ENCODE measurements around the gene PTPRM. TPM values are rescaled to one million over a fixed set of nuclear protein-coding genes. Genes with fewer than 3 reads are reported as not detected.

PTPRM gene
- total and polyA plus RNA-seq, 4 donors = 9.2 to 23.0 (median 12.7) TPM

DNA sequence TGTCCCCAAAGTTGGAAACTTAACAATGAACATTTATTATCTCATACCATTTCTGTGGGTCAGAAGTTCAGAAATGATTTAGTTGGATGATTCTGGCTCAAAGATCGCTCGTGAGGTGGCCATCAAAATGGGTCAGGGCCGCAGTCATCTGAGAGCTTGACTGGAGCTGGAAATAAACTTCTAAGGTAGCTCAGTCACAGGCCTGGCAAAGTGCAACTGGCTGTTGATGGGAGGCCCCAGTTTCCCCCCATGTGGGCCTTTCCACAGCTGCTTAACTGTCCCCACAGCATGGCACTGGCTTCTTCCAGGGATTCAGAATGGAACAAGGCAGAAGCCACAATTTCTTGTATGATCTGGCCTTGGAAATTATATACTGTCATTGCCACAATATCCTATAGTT lies 842.0 kb downstream of the PTPRM start:
- peaks cover 0 to 2% (median 0%) of the 10 kb centered on the region in 4 donors for H3K36me3 ChIP-seq (ENCODE audit: control insufficient read depth in 4 of 4, insufficient read depth in 3 of 4, low read depth in 1 of 4, low read length in 3 of 4)

More for the DNA sequence above, 842.0 kb downstream of the PTPRM start:
- Histone ChIP-seq H3K4me3 (ENCODE audit: low read depth in 1 of 3, low read length in 3 of 3) (no peak overlapping the region), H3K4me1 (ENCODE audit: control insufficient read depth in 4 of 4, insufficient read depth in 4 of 4, low read length in 3 of 4) (peaks cover 0 to 13% (median 5%) of the 10 kb centered on the region in 4 donors), H3K27me3 (ENCODE audit: control insufficient read depth in 4 of 4, insufficient read depth in 4 of 4, low read length in 3 of 4) (no peaks in the 10 kb centered on the region), H3K9ac (ENCODE audit: low read depth in 1 of 2, low read length in 2 of 2) (no peak overlapping the region), H3K27ac (ENCODE audit: low read depth in 1 of 2, low read length in 2 of 2) (no peak overlapping the region), H3K9me3 (ENCODE audit: control insufficient read depth in 4 of 4, low read length in 3 of 4) (peaks cover 0 to 8% (median 4%) of the 10 kb centered on the region in 4 donors)
- 97% methylated on average over 3 of the region's 3 CpGs for WGBS
- DNase-seq (ENCODE audit: low spot score) = no peak
- TF ChIP-seq, protein P1, sequence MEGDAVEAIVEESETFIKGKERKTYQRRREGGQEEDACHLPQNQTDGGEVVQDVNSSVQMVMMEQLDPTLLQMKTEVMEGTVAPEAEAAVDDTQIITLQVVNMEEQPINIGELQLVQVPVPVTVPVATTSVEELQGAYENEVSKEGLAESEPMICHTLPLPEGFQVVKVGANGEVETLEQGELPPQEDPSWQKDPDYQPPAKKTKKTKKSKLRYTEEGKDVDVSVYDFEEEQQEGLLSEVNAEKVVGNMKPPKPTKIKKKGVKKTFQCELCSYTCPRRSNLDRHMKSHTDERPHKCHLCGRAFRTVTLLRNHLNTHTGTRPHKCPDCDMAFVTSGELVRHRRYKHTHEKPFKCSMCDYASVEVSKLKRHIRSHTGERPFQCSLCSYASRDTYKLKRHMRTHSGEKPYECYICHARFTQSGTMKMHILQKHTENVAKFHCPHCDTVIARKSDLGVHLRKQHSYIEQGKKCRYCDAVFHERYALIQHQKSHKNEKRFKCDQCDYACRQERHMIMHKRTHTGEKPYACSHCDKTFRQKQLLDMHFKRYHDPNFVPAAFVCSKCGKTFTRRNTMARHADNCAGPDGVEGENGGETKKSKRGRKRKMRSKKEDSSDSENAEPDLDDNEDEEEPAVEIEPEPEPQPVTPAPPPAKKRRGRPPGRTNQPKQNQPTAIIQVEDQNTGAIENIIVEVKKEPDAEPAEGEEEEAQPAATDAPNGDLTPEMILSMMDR (IDR thresholded peaks at IDR 0.05; ENCODE audit: low read depth, low read length, missing input control) = no peak
- TF ChIP-seq GABPA (IDR thresholded peaks at IDR 0.05 in 1 of 2, conservative IDR thresholded peaks at IDR 0.05 in 1 of 2) (no peak), JUND (IDR thresholded peaks at IDR 0.05) (no peak), YY1 (IDR thresholded peaks at IDR 0.05) (no peak), NR2F2 (IDR thresholded peaks at IDR 0.05) (no peak), TAF1 (conservative IDR thresholded peaks at IDR 0.05) (no peak), RXRA (IDR thresholded peaks at IDR 0.05) (no peak), SP1 (IDR thresholded peaks at IDR 0.05) (no peak), RAD21 (IDR thresholded peaks at IDR 0.05) (no peak), HNF4A (conservative IDR thresholded peaks at IDR 0.05) (no peak), FOXA1 (IDR thresholded peaks at IDR 0.05) (no peak), FOXA2 (IDR thresholded peaks at IDR 0.05) (no peak), EGR1 (IDR thresholded peaks at IDR 0.05; ENCODE audit: low read depth in 2 of 2) (no peak)
- TF ChIP-seq, protein P2, sequence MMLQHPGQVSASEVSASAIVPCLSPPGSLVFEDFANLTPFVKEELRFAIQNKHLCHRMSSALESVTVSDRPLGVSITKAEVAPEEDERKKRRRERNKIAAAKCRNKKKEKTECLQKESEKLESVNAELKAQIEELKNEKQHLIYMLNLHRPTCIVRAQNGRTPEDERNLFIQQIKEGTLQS (IDR thresholded peaks at IDR 0.05) = no peak
- TF ChIP-seq, protein P3, sequence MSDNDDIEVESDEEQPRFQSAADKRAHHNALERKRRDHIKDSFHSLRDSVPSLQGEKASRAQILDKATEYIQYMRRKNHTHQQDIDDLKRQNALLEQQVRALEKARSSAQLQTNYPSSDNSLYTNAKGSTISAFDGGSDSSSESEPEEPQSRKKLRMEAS (IDR thresholded peaks at IDR 0.05) = no peak
- TF ChIP-seq, protein P4, sequence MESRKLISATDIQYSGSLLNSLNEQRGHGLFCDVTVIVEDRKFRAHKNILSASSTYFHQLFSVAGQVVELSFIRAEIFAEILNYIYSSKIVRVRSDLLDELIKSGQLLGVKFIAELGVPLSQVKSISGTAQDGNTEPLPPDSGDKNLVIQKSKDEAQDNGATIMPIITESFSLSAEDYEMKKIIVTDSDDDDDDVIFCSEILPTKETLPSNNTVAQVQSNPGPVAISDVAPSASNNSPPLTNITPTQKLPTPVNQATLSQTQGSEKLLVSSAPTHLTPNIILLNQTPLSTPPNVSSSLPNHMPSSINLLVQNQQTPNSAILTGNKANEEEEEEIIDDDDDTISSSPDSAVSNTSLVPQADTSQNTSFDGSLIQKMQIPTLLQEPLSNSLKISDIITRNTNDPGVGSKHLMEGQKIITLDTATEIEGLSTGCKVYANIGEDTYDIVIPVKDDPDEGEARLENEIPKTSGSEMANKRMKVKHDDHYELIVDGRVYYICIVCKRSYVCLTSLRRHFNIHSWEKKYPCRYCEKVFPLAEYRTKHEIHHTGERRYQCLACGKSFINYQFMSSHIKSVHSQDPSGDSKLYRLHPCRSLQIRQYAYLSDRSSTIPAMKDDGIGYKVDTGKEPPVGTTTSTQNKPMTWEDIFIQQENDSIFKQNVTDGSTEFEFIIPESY (IDR thresholded peaks at IDR 0.05) = no peak
- TF ChIP-seq, protein P5, sequence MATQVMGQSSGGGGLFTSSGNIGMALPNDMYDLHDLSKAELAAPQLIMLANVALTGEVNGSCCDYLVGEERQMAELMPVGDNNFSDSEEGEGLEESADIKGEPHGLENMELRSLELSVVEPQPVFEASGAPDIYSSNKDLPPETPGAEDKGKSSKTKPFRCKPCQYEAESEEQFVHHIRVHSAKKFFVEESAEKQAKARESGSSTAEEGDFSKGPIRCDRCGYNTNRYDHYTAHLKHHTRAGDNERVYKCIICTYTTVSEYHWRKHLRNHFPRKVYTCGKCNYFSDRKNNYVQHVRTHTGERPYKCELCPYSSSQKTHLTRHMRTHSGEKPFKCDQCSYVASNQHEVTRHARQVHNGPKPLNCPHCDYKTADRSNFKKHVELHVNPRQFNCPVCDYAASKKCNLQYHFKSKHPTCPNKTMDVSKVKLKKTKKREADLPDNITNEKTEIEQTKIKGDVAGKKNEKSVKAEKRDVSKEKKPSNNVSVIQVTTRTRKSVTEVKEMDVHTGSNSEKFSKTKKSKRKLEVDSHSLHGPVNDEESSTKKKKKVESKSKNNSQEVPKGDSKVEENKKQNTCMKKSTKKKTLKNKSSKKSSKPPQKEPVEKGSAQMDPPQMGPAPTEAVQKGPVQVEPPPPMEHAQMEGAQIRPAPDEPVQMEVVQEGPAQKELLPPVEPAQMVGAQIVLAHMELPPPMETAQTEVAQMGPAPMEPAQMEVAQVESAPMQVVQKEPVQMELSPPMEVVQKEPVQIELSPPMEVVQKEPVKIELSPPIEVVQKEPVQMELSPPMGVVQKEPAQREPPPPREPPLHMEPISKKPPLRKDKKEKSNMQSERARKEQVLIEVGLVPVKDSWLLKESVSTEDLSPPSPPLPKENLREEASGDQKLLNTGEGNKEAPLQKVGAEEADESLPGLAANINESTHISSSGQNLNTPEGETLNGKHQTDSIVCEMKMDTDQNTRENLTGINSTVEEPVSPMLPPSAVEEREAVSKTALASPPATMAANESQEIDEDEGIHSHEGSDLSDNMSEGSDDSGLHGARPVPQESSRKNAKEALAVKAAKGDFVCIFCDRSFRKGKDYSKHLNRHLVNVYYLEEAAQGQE (IDR thresholded peaks at IDR 0.05) = no peak
